Measurements from ENCODE around the gene LYRM4. TPM values are rescaled to one million over a fixed set of nuclear protein-coding genes. Genes with fewer than 3 reads are reported as not detected.

Gene LYRM4
- polyA plus RNA-seq, 2 of the 4 experiments (the other 2 are of a cell fraction) = 25.6 to 43.3 TPM

- ChIA-PET POLR2A (no interaction called here), CTCF (interaction anchor here (0.9 to 1.0 kb wide), 2 partner anchors 14 to 114 kb away, joined by 3 to 5 read pairs; no protein-coding TSS in a partner anchor)
- FAIRE-seq = no peak
- 94% methylated on average over 8 of the region's 8 CpGs for WGBS (ENCODE audit: missing lambda C conversion rate)
- no peak for DNase-seq (ENCODE audit: low read depth in 1 of 2, low spot score in 1 of 2)
- no peaks in the 10 kb centered on the region for H3K9me3 ChIP-seq
- H3K27ac ChIP-seq = no peak overlapping the region
- peaks cover 9% of the 10 kb centered on the region for H3K4me1 ChIP-seq
- no peak overlapping the region for H3K4me3 ChIP-seq
- ATAC-seq = no peak
- TF ChIP-seq MYC (IDR thresholded peaks at IDR 0.05; ENCODE audit: borderline replicate concordance, low read length) (no peak), TP53 (CRISPR knock-in tag; IDR thresholded peaks at IDR 0.05) (no peak), ESRRA (IDR thresholded peaks at IDR 0.05; ENCODE audit: borderline replicate concordance, low read length) (no peak)
- H3K4me2 ChIP-seq = no peak overlapping the region
Observed at GRCh38 chr6:5257400-5257799, 3.4 kb downstream of the LYRM4 start.

- H3K4me3 ChIP-seq = no peak overlapping the region
- DNase-seq (ENCODE audit: low read depth in 1 of 2, low spot score in 1 of 2) = no peak
- no peak for TF ChIP-seq MAFK (IDR thresholded peaks at IDR 0.05; ENCODE audit: partially characterized antibody)
- no peak for TF ChIP-seq FOSB (CRISPR knock-in tag; IDR thresholded peaks at IDR 0.05)
- TF ChIP-seq BCL3 (IDR thresholded peaks at IDR 0.05) = no peak
- no peak for TF ChIP-seq FOXS1 (CRISPR knock-in tag; IDR thresholded peaks at IDR 0.05)
- TF ChIP-seq KDM1A (IDR thresholded peaks at IDR 0.05; ENCODE audit: low read depth) = no peak
- no peak for TF ChIP-seq ZSCAN20 (CRISPR knock-in tag; IDR thresholded peaks at IDR 0.05)
- TF ChIP-seq CBX8 (IDR thresholded peaks at IDR 0.05) = no peak
- no peak for TF ChIP-seq RCOR1 (IDR thresholded peaks at IDR 0.05; ENCODE audit: low read depth, low read length)
- TF ChIP-seq RARB (CRISPR knock-in tag; IDR thresholded peaks at IDR 0.05) = no peak
- no peak for TF ChIP-seq MAX (IDR thresholded peaks at IDR 0.05)
- no peak for TF ChIP-seq HEYL (CRISPR knock-in tag; IDR thresholded peaks at IDR 0.05)
- TF ChIP-seq HOXA7 (CRISPR knock-in tag; IDR thresholded peaks at IDR 0.05) = no peak
- TF ChIP-seq PHF8 (IDR thresholded peaks at IDR 0.05; ENCODE audit: borderline replicate concordance, low read depth) = no peak
- no peak for TF ChIP-seq POLR2AphosphoS2 (conservative IDR thresholded peaks at IDR 0.05; ENCODE audit: low read length)
- no peak for TF ChIP-seq JUNB (IDR thresholded peaks at IDR 0.05)
- TF ChIP-seq E2F6 (IDR thresholded peaks at IDR 0.05; ENCODE audit: borderline replicate concordance, low read depth) = no peak
- TF ChIP-seq HOXB13 (CRISPR knock-in tag; IDR thresholded peaks at IDR 0.05; ENCODE audit: low read depth) = no peak
- H3K27ac ChIP-seq = no peak overlapping the region
- ATAC-seq = no peak
- no peak overlapping the region for H3K4me2 ChIP-seq
- WGBS (ENCODE audit: missing lambda C conversion rate) = 87% methylated on average over 3 of the region's 3 CpGs
- no peak for FAIRE-seq
- ChIA-PET POLR2A (no interaction called here), CTCF (interaction anchor here (0.9 to 1.0 kb wide), 2 partner anchors 9 to 113 kb away, joined by 3 to 5 read pairs; no protein-coding TSS in a partner anchor)
- H3K9me3 ChIP-seq = no peaks in the 10 kb centered on the region
- peaks cover 9% of the 10 kb centered on the region for H3K4me1 ChIP-seq
Observed at GRCh38 chr6:5256952-5257351, 3.8 kb downstream of the LYRM4 start.

GRCh38 chr6:5250911-5251310 lies 9.8 kb downstream of the LYRM4 start:
- H3K4me2 ChIP-seq = no peak overlapping the region
- H3K4me1 ChIP-seq = peaks cover 14% of the 10 kb centered on the region
- no peak for FAIRE-seq
- ChIA-PET POLR2A (no interaction called here), CTCF (no interaction called here)
- H3K9me3 ChIP-seq = no peaks in the 10 kb centered on the region
- ATAC-seq = no peak
- WGBS (ENCODE audit: missing lambda C conversion rate) = 89% methylated on average over 4 of the region's 4 CpGs
- TF ChIP-seq MAZ (IDR thresholded peaks at IDR 0.05; ENCODE audit: borderline replicate concordance, low read depth, low read length) = no peak
- no peak for TF ChIP-seq ATOH8 (CRISPR knock-in tag; IDR thresholded peaks at IDR 0.05; ENCODE audit: low read depth)
- TF ChIP-seq MYC (IDR thresholded peaks at IDR 0.05; ENCODE audit: borderline replicate concordance, low read length) = no peak
- no peak overlapping the region for H3K4me3 ChIP-seq
- H3K27ac ChIP-seq = no peak overlapping the region
- DNase-seq (ENCODE audit: low read depth in 1 of 2, low spot score in 1 of 2) = no peak

All from A549 (cell line).